ENCODE measurements around the gene PAM.

- no peak for TF ChIP-seq CTCF (IDR thresholded peaks at IDR 0.05; ENCODE audit: insufficient read depth, low read length, poor library complexity, severe bottlenecking)
- no peak for TF ChIP-seq EZH2phosphoT487 (conservative IDR thresholded peaks at IDR 0.05; ENCODE audit: low read length)
Observed at GRCh38 chr5:102800427-102800826, 45.3 kb downstream of the PAM start.
